Osteoblast (primary cell): ENCODE data around the gene SRP68. TPM values are rescaled to one million over a fixed set of nuclear protein-coding genes. Genes with fewer than 3 reads are reported as not detected.
A peak's percentile ranks its signal among the peaks of the same experiment; 100 is the strongest.

Experiments used
- DNase-seq: peaks from one replicate; pipeline ENCODE4 v3.0.0; 2011; ENCODE audit warnings: low spot score, mixed read lengths; ENCODE audit not compliant: insufficient read length; ENCODE audit errors: missing footprints
- H2AFZ ChIP-seq: 2 replicates; pipeline ENCODE4 v1.6.0; 2011; ENCODE audit warnings: mild to moderate bottlenecking, low read length
- H3K27ac ChIP-seq: 2 replicates; pipeline ENCODE4 v1.5.1; 2011; ENCODE audit warnings: mild to moderate bottlenecking, low read depth, low read length, moderate library complexity
- H3K27me3 ChIP-seq: 2 replicates; pipeline ENCODE4 v1.6.0; 2012; ENCODE audit warnings: mild to moderate bottlenecking, control low read depth, inconsistent platforms, low read length, moderate library complexity; ENCODE audit not compliant: insufficient read depth
- H3K36me3 ChIP-seq: 2 replicates; pipeline ENCODE4 v1.5.1; 2011; ENCODE audit warnings: mild to moderate bottlenecking, low read length, control low read depth, moderate library complexity; ENCODE audit not compliant: insufficient read depth
- H3K4me1 ChIP-seq: 2 replicates; pipeline ENCODE4 v1.5.1; 2011; ENCODE audit warnings: mild to moderate bottlenecking, low read length, control low read depth, moderate library complexity; ENCODE audit not compliant: insufficient read depth
- H3K4me2 ChIP-seq: 2 replicates; pipeline ENCODE4 v1.6.0; 2011; ENCODE audit warnings: mild to moderate bottlenecking, low read length; ENCODE audit not compliant: insufficient read depth
- H3K4me3 ChIP-seq: fragments of 200-600 bp; sonication (generic); 3 replicates; pipeline ENCODE4 v1.5.1; 2012; ENCODE audit warnings: mild to moderate bottlenecking, low read length, inconsistent platforms; ENCODE audit not compliant: insufficient read depth
- H3K79me2 ChIP-seq: 2 replicates; pipeline ENCODE4 v1.6.0; 2012; ENCODE audit warnings: mild to moderate bottlenecking, low read length, control low read depth, inconsistent platforms; ENCODE audit not compliant: insufficient read depth
- H3K9me3 ChIP-seq: 2 replicates; pipeline ENCODE4 v1.5.1; 2011; ENCODE audit warnings: low read depth, low read length, control low read depth
- H4K20me1 ChIP-seq: 2 replicates; pipeline ENCODE4 v1.6.0; 2012; ENCODE audit warnings: mild to moderate bottlenecking, low read length, control low read depth; ENCODE audit not compliant: insufficient read depth
- total RNA-seq: library from RNA; depleted of rRNA; stranded (reverse); fragments of >200 nt; gene quantifications from 2 replicates; pipeline ENCODE4 v1.2.3, GENCODE V29; 2012
- TF ChIP-seq, protein P1 (sequence below): IDR thresholded peaks from 2 replicates; pipeline ENCODE4 v1.5.1; 2011; ENCODE audit warnings: mild to moderate bottlenecking, low read depth, low read length, moderate library complexity; ENCODE audit errors: extremely low read depth

SRP68 gene
- total RNA-seq, 1 donor: 25.3 TPM

DNA sequence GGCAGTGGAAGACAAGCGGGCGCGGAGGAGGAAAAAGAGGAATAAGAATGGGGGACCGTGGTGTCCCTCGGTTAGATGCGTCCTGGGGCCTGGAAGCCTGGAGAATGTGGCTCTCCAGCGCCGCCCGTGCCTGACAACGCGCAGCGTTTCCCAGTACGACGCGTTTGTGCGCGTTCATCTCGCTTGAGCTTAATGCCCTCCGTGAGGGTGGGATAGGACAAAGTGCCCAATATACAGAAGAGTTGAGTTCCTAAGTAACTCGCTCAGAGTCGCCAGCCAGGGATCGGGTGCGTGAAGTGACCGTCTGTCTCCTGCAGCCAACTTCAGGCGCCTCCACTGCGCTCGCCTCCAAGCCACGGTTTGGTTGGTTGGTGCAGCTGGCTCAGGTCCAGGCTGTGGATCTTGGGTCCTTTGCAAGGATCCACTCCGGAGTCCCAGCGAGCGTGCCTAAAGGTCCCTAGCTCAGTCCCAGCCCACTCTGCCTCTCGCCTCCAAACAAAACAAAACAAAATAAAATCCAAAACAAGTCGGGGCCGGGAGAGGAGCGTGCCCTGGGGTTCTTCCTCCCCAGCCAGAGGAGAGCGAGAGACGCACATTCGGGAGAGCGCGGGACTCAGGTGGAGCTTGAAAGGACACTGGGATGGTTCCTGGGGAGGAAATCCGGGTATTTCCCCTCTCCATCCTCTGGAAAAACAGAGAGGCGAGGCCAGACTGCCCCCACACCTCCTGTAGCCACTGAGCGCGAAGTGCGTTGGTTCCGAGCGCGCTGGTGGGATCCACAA, 3.2 kb upstream of the SRP68 start:
- Histone ChIP-seq H4K20me1 (peaks cover 14% of the 10 kb centered on the region), H3K4me3 (no peak overlapping the region), H3K4me2 (no peak overlapping the region), H3K79me2 (peaks cover 24% of the 10 kb centered on the region), H3K27me3 (peaks cover 66% of the 10 kb centered on the region), H3K27ac (no peak overlapping the region), H3K9me3 (no peaks in the 10 kb centered on the region), H2AFZ (no peak overlapping the region), H3K36me3 (no peaks in the 10 kb centered on the region), H3K4me1 (peaks cover 8% of the 10 kb centered on the region)
- DNase-seq: peak; percentile 88
- TF ChIP-seq, protein P1, sequence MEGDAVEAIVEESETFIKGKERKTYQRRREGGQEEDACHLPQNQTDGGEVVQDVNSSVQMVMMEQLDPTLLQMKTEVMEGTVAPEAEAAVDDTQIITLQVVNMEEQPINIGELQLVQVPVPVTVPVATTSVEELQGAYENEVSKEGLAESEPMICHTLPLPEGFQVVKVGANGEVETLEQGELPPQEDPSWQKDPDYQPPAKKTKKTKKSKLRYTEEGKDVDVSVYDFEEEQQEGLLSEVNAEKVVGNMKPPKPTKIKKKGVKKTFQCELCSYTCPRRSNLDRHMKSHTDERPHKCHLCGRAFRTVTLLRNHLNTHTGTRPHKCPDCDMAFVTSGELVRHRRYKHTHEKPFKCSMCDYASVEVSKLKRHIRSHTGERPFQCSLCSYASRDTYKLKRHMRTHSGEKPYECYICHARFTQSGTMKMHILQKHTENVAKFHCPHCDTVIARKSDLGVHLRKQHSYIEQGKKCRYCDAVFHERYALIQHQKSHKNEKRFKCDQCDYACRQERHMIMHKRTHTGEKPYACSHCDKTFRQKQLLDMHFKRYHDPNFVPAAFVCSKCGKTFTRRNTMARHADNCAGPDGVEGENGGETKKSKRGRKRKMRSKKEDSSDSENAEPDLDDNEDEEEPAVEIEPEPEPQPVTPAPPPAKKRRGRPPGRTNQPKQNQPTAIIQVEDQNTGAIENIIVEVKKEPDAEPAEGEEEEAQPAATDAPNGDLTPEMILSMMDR: no peak

DNA sequence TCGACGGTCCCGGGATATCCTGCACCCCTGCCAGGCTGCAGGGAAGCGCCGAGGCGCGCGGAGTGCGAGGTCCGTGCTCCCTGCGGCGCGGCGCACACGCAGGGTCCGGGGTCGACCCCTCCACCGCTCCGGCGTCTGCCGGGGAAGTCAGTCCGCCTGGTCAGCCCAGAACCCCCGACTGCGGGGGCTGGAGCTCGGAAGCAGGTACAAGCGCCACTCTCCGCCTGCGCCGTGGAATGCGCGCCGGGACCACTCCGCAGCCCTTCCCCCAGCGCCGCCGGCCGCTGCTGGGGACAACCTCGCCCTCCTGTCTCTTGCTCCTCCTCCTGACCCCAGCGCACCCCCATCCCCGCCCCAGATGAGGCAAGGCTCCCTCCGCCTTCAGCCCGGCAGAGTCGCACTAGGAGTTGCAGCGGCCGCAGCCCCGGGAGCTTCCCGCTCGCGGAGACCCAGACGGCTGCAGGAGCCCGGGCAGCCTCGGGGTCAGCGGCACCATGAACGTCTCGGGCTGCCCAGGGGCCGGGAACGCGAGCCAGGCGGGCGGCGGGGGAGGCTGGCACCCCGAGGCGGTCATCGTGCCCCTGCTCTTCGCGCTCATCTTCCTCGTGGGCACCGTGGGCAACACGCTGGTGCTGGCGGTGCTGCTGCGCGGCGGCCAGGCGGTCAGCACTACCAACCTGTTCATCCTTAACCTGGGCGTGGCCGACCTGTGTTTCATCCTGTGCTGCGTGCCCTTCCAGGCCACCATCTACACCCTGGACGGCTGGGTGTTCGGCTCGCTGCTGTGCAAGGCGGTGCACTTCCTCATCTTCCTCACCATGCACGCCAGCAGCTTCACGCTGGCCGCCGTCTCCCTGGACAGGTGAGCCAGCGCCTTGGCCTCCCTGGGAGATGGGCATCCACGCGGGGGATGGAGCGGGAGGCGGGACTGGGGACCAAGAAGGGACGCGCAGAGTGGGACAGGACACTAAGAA, 2.4 kb upstream of the SRP68 start, which contains the start of gene GALR2:
Gene GALR2 (plus strand): TSS at position 392 of the 974 bp plus-strand sequence. CDS start 103 bp downstream, at position 495.
- no peaks in the 10 kb centered on the region for H3K9me3 ChIP-seq
- H3K27ac ChIP-seq: no peak within 1 kb of the TSS
- peak; percentile 85 for DNase-seq
- H3K36me3 ChIP-seq: no peaks in the 10 kb centered on the region
- peaks cover 12% of the 10 kb centered on the region for H3K4me1 ChIP-seq
- no peak within 1 kb of the TSS for H3K4me2 ChIP-seq
- no peak within 1 kb of the TSS for H3K4me3 ChIP-seq
- peaks cover 17% of the 10 kb centered on the region for H4K20me1 ChIP-seq
- H3K79me2 ChIP-seq: peaks cover 33% of the 10 kb centered on the region
- TF ChIP-seq, protein P1: no peak
- peaks cover 63% of the 10 kb centered on the region for H3K27me3 ChIP-seq
- no peak within 1 kb of the TSS for H2AFZ ChIP-seq

DNA sequence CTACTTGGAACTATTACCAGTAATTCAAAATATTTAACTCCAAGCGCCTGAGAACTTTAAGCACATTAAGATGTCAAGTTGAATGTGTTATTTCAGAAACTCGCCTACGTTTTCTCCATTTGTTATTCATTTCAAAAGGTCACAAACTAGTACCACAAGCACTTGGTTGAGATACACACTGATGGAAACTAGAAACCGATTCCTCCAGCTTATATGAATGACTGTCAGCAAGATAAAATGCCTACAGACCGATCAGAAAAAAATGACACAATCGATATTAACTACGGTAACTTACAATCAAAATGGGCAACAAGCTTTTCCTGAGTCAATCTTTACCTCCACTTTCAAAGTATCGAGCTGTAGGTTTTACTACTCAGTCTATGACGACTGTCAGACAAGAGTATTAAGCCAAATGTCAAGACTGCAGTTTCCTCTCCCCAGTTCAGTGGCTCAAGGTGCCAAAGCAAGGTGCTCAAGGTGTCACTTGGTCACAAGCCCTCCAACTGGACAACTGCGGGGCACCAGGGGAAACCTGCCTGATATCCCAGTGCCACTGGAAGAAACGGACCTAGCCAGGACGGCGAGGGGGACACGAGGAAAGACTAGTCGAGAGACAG, 678 bp downstream of the SRP68 start:
- Histone ChIP-seq H3K4me1 (peaks cover 12% of the 10 kb centered on the region), H2AFZ (peak overlapping the region; percentile 69), H3K27ac (peak overlapping the region; percentile 82), H3K9me3 (no peaks in the 10 kb centered on the region), H3K79me2 (peaks cover 59% of the 10 kb centered on the region), H3K4me3 (peak overlapping the region; percentile 80), H3K36me3 (peaks cover 13% of the 10 kb centered on the region), H3K4me2 (peak overlapping the region; percentile 83), H3K27me3 (peaks cover 32% of the 10 kb centered on the region), H4K20me1 (peaks cover 27% of the 10 kb centered on the region)
- DNase-seq: peak; percentile 85
- TF ChIP-seq, protein P1: no peak
